Stimulated activated naive CD4-positive, alpha-beta T cell treated with Interleukin-2 at 50 U/mL for 16 hours (primary cell): ENCODE results near the gene PTGS2.
"Not testable (repeated sequence)": the region's sequence is repeated elsewhere in the genome, so short reads cannot be mapped to it uniquely, and the experiment has no call there.

ENCODE experiments used
- DNase-seq: peaks from one replicate; lab custom pipeline; 2025; lab: John Stamatoyannopoulos, UW

The PTGS2 gene

DNA sequence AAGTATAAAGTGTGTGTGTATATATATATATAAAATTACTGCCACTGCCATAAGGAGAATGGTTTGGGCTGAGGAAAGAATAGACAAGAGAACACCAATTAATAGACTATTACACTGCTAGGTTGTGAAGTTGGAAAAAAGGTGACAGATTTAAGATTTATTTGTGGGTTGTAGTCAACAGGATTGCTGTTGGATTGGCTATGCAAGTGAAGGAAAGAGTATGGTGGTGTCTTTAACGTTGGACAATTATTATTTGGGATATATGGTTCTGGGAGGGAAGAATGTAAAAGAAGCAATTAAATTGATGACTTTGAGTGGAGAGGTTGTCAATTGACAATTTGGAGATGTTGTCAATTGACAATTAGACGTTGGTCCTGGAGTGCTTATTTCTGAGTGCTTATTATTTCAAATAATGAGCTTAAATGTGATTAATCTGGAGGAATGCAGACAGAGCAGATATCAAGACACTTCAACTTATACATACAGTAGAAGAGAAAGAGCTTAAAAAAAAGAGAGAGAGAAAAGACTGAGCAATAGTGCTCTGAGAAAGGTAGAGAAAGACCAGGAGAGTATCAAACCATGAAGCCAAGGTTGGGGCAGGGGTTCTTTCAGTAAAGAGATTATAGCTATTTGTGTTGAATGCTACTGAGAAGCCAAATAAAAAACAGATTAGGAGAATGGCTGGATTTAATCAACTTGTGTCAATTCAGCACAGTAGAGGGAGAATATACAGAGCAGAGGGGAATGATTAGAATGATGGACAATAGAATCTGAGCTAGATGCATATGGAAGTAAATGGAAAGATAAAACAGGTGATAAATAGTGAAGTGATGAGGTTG, 9.7 kb downstream of the PTGS2 start:
- DNase-seq = no peak

DNA sequence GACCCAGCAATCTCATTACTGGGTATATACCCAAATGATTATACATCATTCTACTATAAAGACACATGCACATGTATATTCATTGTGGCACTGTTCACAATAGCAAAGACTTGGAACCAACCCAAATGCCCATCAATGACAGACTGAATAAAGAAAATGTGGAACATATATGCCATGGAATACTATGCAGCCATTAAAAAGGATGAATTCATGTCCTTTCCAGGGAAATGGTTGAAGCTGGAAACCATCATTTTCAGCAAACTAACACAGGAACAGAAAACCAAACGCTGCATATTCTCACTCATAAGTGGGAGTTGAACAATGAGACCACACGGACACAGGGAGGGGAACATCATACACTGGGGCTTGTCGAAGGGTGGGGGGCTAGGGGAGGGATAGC, 10.4 kb downstream of the PTGS2 start:
- DNase-seq = not testable (repeated sequence)

DNA sequence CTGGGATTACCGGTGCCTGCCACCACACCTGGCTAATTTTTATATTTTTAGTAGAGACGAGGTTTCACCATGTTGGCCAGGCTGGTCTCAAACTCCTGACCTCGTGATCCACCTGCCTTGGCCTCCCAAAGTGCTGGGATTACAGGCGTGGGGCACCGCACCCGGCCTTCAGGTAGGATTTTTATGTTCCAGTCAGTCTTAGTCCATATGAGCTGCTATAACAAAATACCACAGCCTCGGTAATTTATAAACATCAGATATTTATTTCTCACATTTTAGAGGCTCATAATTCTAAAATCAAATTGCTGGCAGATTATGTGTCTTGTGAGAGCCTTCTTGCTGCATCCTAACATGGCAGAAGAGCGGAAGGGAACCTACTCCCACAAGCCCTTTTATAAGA, 16.0 kb downstream of the PTGS2 start:
- DNase-seq = not testable (repeated sequence)

DNA sequence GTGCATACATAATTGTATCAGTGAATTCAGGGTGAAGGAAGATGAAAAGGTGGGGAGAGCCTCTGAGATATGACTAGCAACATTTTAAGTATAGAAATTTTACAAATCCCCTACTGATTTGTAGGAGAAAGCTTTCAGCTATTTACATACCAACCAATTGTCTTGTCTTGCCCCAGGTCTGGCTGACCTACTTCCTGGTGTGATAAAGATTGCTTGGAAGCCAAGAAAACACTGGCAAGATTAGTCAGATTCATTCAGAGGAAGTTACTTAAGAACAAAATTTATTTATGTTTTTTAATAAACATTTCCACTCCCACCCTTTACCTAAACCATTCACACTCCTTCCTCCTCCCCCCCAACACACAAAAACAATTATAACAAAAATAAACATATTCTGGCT, 17.5 kb downstream of the PTGS2 start:
- DNase-seq = no peak

DNA sequence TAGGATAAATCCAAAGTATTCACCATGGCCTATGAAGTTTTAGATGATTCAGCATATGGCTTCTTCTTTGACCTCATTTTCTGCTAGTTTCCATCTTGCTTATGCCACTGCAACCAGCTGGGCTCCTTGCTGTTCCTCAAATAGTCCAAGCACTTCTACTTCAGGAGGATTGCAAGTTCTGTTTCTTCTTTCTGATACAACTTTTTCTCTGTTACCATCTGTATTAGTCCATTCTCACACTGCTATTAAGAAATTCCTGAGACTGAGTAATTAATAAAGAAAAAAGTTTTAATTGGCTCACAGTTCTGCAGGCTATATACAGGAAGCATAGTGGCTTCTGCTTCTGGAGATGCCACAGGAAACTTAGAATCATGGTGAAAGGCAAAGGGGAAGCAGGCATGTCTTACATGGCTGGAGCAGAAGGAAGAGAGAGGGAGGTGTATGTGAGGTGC, 20.3 kb downstream of the PTGS2 start:
- no peak for DNase-seq

DNA sequence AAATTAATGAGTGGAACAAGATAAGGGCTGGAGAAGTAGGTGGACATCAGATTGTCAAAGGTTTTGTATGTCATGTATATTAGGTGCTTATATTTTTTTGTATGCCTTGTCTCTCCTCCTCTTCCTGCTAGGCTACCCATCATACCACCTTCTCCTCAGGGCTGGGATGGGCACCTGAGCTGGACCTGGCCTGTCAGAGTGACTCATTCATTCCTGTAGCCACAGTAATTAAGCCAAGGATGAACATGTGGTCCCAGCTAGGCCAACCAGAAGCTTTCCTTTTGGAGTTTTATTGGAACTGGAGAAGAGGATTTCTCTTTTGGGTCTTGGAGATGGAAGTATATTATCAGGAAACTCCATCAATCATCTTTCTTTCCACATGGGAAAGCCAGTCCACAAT, 21.2 kb downstream of the PTGS2 start:
- no peak for DNase-seq

DNA sequence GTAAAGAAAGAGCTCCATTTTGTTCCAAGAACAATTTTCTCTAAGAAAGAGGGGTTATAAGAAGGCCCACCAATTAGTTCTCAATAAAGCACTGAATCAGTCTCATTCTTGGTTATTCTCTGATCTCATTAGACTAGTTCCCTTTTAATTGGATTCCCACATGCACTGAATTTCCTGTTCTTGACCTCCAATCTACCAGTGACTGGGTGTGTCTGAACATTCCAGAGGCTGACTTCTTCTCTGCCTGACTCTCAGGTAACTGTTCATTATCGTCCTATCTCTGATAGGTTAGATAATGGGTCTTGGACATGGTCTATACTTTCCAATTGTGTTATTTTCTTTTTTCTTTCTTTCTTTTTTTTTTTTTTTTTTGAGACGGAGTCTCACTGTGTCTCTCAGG, 22.7 kb downstream of the PTGS2 start:
- DNase-seq = no peak

DNA sequence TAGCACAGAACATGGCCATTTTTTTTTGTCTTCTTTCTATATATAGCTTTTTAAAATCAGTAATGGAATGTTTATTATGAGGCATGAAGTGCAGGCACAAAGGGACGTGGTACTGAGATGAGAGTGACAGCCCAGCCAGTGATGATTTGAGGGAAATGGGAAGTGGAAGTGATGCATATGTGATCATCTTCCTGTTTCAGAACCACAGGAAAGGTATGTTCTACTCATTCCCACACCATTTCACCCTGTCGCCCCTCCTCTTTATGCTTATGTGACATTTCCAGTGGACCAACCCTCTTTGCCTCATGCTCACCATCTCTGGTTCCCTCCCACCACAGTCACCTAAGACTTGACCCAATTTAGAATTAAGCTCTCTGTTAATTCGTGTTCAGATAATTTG, 24.3 kb downstream of the PTGS2 start:
- no peak for DNase-seq

DNA sequence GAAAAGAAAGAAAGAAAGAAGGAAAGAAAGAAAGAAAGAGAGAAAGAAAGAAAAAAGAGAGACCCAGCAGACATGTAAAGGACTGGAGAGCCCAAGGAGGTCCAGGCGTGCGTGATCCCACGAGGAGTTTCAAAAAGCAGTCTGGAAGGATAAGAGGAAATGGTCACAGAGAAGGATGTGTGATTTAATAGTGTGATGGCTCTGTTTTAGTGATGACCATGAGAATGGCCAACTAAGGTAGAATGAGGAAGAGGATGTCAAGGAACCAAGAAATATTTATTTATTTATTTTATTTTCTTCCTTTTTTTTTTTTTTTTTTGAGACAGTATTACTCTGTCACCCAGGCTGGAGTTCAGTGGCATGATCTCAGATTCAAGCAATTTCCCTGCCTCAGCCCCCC, 25.5 kb downstream of the PTGS2 start:
- no peak for DNase-seq

DNA sequence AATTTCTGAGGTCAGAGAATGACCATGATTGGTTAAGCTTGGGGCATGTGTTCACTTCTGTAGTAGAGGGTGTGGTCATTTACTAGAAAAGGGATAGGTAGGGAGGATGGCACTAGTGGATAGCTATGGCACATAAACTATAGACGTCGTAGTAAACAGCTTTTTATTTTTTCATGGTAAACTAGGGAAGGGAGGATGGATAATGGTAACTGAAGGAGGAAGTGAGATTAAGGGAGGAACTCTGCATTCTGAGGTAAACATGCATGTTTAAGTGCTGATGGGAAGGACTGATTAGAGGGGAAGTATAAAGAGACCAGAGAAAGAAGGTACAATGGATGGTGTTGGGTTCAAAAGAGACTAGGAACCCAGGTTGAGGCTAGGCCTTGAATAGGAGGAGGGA, 26.9 kb downstream of the PTGS2 start:
- DNase-seq = no peak

DNA sequence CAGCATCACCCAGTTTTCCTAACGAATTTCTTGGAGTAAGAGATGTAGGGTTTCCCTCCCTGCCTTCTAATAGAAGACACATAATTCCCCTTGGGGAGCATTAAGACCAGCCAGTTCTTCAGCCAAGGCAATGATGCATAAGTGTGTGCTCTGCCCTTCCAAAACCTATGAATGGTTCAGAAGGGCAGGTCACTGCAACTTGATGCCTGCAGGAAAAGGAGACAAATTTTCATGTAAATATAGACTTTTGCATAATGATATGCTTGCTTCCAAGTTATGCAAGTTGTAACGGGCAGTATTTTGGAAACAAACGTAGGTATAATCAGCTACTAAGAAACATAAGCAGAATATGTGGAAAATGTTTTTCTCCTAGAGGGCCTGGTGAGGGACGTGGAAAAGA, 31.6 kb downstream of the PTGS2 start:
- no peak for DNase-seq

DNA sequence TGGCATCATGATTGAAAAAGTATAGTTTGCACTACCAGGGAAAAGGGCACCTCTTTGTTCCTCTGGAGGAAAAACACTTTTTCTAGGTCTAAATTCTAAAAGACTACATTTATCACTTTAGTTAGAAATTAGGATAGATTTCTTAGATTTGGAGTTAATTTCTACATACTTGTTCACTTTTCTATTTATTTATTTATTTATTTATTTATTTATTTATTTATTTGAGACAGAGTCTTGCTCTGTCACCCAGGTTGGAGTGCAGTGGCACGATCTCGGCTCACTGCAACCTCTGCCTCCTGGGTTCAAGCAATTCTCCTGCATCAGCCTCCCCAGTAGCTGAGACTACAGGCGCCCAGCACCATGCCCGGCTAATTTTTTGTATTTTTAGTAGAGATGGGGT, 32.2 kb downstream of the PTGS2 start:
- DNase-seq = not testable (repeated sequence)

DNA sequence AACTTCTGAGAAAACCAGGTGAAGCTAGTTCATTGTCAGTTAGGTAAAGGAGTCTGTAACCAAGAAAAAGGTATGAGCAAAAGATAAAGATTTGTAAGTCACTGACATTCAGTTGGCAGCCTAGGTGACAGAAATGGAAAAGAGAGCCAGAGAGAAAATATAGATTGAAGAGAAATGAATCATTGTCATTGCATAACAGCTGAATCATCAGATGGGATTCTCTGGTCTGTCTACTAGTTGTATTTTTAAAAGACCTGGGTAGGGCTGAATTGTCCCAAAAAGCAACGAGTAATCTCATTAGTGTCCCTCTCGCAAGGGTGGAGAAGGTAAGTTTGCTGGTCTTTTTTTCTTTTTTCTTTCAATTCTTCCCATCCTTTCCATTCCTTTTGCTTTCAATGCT, 36.6 kb downstream of the PTGS2 start:
- no peak for DNase-seq

DNA sequence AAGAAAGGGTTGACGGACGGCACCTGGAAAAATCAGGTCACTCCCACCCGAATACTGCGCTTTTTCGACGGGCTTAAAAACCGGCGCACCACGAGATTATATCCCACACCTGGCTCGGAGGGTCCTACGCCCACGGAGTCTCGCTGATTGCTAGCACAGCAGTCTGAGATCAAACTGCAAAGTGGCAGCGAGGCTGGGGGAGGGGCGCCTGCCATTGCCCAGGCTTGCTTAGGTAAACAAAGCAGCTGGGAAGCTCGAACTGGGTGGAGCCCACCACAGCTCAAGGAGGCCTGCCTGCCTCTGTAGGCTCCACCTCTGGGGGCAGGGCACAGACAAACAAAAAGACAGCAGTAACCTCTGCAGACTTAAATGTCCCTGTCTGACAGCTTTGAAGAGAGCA, 42.7 kb downstream of the PTGS2 start:
- not testable (repeated sequence) for DNase-seq

DNA sequence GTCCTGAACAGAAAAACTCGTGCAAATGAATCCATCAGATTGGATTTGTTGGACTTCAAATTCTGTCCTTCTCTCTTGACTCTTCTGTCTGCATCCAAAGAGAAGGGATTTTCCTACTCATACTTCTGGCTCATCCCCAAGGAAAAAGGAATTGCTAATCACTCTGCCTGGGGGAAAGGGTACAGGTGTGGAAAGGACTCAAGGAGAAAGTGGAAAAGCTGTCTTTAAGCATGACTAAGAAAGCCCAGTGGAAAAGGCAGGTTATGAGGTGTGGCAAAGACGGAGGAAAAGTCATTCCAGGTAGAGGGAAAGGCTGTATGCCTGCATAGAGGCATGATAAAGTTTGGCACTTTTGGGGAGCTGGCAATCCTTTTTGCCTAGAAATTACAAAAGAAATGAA, 43.4 kb downstream of the PTGS2 start:
- no peak for DNase-seq

DNA sequence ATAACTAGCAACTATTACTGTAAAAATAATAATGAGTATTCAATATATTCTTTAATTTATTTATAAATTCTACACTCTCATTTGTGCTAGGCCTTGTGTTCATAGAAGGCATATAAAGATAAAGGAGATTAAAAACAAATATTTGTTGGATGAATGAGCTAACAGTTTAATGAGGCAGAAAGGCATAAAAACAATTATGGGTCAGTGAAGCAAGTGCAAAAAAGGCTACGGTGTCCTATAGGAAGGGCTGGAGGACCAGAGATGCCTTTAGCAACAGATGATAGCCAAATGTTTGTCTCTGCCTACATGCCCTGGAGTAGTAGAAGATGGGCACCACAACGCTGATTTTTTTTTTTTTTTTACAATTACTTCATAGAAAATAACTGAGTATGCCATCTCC, 45.7 kb downstream of the PTGS2 start:
- no peak for DNase-seq

DNA sequence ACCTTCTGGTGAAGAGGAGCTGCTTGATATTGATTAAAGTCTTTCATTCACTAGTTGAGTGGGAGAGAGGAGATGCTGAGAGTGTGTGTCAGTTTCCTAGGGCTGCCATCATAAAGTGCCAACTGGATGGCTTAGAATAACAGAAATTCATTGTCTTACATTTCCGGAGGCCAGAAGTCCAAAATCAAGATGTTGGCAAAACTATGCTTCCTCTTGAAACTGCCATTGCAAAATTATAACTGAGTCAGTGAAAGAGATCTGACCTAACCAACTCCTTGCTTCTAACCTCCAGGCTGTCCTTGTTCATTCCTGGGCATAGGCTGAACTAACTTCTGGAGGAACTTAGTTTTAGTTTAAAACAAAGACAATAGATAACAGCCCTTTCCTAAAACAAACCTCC, 47.1 kb downstream of the PTGS2 start:
- no peak for DNase-seq

DNA sequence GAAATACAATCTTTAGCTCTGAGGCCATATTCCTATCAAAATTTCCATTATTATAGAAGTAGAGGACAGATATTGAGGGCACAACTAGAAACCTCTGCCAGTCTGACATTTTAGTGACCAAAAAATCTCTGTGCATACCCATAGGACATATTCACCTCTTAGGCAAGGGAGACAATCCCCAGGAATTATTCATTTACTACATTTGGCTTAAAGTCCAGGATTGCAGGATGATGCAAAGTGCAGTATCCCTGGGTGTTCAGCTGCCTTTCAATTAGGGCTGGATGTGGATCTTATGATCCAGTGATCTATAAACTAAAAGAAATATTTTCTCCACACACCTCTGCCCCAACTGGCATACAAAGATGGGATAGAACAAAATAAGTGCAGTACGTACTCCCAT, 50.9 kb downstream of the PTGS2 start:
- DNase-seq = no peak

DNA sequence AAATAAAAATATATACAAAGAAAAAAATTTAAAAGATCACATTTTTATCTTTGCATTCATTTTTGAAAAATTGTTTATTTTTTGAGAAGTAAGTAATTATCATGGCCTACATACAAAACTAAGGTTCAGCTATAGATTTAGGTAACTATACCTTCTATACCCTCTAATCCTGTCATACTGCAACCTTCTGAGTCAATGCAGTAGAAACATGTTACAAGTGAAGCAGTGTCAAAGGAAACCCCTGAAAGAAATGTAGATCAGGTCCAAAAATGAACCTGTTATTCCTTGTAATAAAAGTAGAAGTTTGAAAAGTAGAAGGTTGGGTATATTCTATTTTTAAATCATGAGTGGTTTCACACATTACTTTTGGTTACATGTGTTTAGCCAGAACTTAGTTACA, 51.3 kb downstream of the PTGS2 start:
- DNase-seq = no peak

DNA sequence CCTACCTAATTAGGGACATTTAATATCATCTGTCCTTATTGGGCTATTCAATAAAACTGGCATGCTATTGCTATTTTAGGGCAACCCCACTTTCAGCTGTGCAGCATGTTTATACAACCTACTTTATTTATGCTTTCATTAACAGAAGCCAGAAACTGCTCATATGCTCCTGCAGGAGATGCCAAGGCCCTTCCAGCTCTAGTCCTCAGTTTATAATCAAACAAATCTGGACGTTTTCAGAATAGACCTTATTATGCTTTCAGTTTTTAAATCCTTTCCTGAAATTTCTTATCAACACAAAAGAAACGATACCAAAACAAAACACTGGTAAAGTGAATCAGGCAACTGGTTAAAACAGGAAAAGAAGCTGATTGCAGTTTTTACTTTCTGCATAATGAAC, 53.2 kb downstream of the PTGS2 start:
- DNase-seq = no peak

DNA sequence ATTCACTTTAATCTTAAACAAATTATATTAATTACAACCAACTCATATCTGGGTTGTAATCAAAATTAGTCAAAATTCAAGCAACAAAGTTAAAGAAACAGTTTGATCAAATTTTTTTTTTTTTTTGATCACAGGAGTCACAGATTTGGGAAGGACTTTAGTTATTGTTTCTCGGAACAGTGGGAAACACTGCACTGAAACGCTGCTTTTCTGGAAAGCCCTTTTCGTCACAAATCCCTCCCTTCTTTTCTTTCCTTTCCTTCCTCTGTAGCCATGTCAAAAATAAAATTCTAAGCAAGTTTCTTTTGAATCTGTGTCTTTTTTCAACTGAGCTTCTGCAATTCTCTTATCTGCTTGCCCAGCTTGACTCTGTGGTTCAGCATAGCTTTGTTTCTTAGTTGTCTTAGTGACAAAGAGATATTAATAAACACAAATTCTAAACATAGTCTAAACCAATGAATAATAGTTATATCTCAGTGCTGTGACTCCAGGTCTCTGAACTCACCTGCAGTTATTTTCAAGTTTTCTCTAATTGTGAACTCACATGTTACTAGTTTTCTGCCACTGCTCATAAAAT, 53.8 kb downstream of the PTGS2 start:
- no peak for DNase-seq

DNA sequence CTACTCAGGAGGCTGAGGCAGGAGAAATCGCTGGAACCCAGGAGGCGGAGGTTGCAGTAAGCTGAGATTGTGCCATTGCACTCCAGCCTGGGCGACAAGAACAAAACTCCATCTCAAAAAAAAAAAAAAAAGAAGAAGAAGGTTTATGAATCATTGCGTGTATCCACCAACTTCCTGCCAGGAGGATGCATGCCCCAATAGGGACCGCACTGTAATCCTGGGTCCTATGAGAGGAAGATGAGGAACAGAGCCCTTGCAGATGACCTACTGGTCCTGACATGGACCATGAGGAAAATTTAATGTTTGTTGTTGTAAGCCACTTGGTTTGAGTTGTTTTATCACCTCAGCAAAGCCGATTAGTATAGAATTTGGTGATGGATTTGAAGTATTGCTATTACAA, 56.7 kb downstream of the PTGS2 start:
- DNase-seq = no peak
